K562 (cell line): ENCODE measurements around the gene PAFAH1B2. TPM values are rescaled to one million over a fixed set of nuclear protein-coding genes. Genes with fewer than 3 reads are reported as not detected.

Experiments used
- ATAC-seq: fragments of 200-7000 bp; cut with Tn5 transposase; 3 replicates; pipeline ENCODE4 v1.9.1; 2020; ENCODE audit warnings: moderate library complexity
- BruUV-seq: library from RNA; stranded (reverse); fragments of 400-500 nt; replicated peaks from 2 replicates; lab custom pipeline; 2021; lab: Mats Ljungman, UMichigan
- CTCF ChIA-PET: fragments of 300-600 bp; formaldehyde crosslinking; extraction: SDS; loops from one replicate; lab custom pipeline; 2021; ENCODE audit warnings: low intra/inter-chr PET ratio; lab: Yijun Ruan, JAX
- POLR2A ChIA-PET: fragments of 300-600, 350-650 bp; sonication (Branson Sonifier 250); formaldehyde crosslinking; extraction: SDS; loops from one replicate; lab custom pipeline; 2021; ENCODE audit warnings: antibody characterized with exemption, inconsistent platforms; lab: Yijun Ruan, JAX
- DNase-seq, 4 experiments: peaks; one replicate each; pipeline versions ENCODE4 v3.0.0 to v3.0.0-alpha.2; 2011 to 2018; ENCODE audit warnings: low spot score in 3 of 4, mixed read lengths in 3 of 4; ENCODE audit errors: extremely low read depth in 1 of 4
- FAIRE-seq: peaks from 2 replicates; lab custom pipeline; 2011; peaks lifted over from hg19 to GRCh38; lab: Jason Lieb, UNC
- H2AFZ ChIP-seq: 2 replicates; pipeline ENCODE4 v1.6.0; 2011; ENCODE audit warnings: low read depth, low read length, control low read depth, inconsistent platforms
- H3K27ac ChIP-seq: fragments of 200-600 bp; 3 replicates; pipeline ENCODE4 v1.8.0; 2011; ENCODE audit warnings: low read depth, mild to moderate bottlenecking, control low read depth, inconsistent platforms, low read length, moderate library complexity, mixed read lengths; ENCODE audit errors: extremely low read depth
- H3K27me3 ChIP-seq, 2 experiments: fragments of 300-600 bp in 1 of 2; 2 replicates in 1 of 2; 3 replicates in 1 of 2; pipeline versions ENCODE4 v1.6.0 to v1.8.0; 2011; ENCODE audit warnings: inconsistent platforms in 2 of 2, low read length in 2 of 2, mild to moderate bottlenecking in 1 of 2, mixed read lengths in 1 of 2, moderate library complexity in 1 of 2; ENCODE audit not compliant: control insufficient read depth in 2 of 2, insufficient read depth in 2 of 2
- H3K36me3 ChIP-seq: fragments of 300-600 bp; 3 replicates; pipeline ENCODE4 v1.8.0; 2011; ENCODE audit warnings: mild to moderate bottlenecking, low read length, inconsistent platforms; ENCODE audit not compliant: control insufficient read depth, insufficient read depth
- H3K4me1 ChIP-seq, 2 experiments: fragments of 200-600 bp in 1 of 2; replicated peaks in 1 of 2; 2 replicates in 1 of 2; 3 replicates in 1 of 2; pipeline versions ENCODE4 v1.5.1 to v1.8.0; 2011; ENCODE audit warnings: inconsistent platforms in 2 of 2, low read length in 2 of 2, mild to moderate bottlenecking in 1 of 2, mixed read lengths in 1 of 2, moderate library complexity in 1 of 2; ENCODE audit not compliant: control insufficient read depth in 2 of 2, insufficient read depth in 2 of 2
- H3K4me2 ChIP-seq: 2 replicates; pipeline ENCODE4 v1.6.1; 2011; ENCODE audit warnings: low read length, control low read depth, inconsistent platforms, mixed read lengths; ENCODE audit not compliant: insufficient read depth
- H3K4me3 ChIP-seq: fragments of 200-600 bp; sonication (generic), shearing (Covaris generic); 2 replicates; pipeline ENCODE4 v1.5.1; 2016; ENCODE audit warnings: control low read depth, inconsistent platforms
- H3K79me2 ChIP-seq: fragments of 200-600 bp; 3 replicates; pipeline ENCODE4 v1.8.0; 2011; ENCODE audit warnings: low read length, inconsistent platforms; ENCODE audit not compliant: control insufficient read depth, insufficient read depth
- H3K9ac ChIP-seq, 2 experiments: 2 replicates each; pipeline versions ENCODE4 v1.6.0 to v1.6.1; 2011; ENCODE audit warnings: low read depth in 2 of 2, low read length in 2 of 2, control low read depth in 1 of 2, inconsistent platforms in 1 of 2, mild to moderate bottlenecking in 1 of 2, mixed read lengths in 1 of 2; ENCODE audit not compliant: insufficient read depth in 1 of 2
- H3K9me1 ChIP-seq: one replicate; pipeline ENCODE4 v1.6.0; 2011; ENCODE audit warnings: inconsistent platforms, mild to moderate bottlenecking, low read length, moderate library complexity; ENCODE audit not compliant: control insufficient read depth, insufficient read depth
- H3K9me3 ChIP-seq: replicated peaks from 2 replicates; pipeline ENCODE4 v1.5.1; 2011; ENCODE audit warnings: low read depth, low read length, inconsistent platforms; ENCODE audit not compliant: control insufficient read depth, insufficient read depth
- H4K20me1 ChIP-seq: replicated peaks from 2 replicates; pipeline ENCODE4 v1.6.1; 2011; ENCODE audit warnings: low read length, inconsistent platforms, mixed read lengths; ENCODE audit not compliant: control insufficient read depth, insufficient read depth
- BDP1 ChIP-seq: IDR thresholded peaks from 3 replicates; pipeline ENCODE4 v1.6.1; 2011; ENCODE audit not compliant: insufficient read length, insufficient read depth
- HIVEP1 ChIP-seq: fragments of 250-450 bp; sonication (Bioruptor Pico); IDR thresholded peaks from 2 replicates; pipeline ENCODE4 v1.4.0; 2020; ENCODE audit warnings: mild to moderate bottlenecking
- POLR2G ChIP-seq: fragments of 200-400 bp; formaldehyde crosslinking; IDR thresholded peaks from 2 replicates; pipeline ENCODE4 v1.6.1; 2017; ENCODE audit warnings: low read depth, mild to moderate bottlenecking, antibody characterized with exemption, low read length, moderate library complexity
- SREBF1 ChIP-seq: fragments of 150-350 bp; IDR thresholded peaks from 2 replicates; pipeline ENCODE4 v1.6.1; 2014; ENCODE audit warnings: antibody characterized with exemption, low read depth, low read length, borderline replicate concordance
- ZNF696 ChIP-seq: fragments of 250-450 bp; sonication (Bioruptor Pico); conservative IDR thresholded peaks from 2 replicates; pipeline ENCODE4 v1.4.0; 2020; ENCODE audit warnings: mild to moderate bottlenecking, moderate library complexity
- WGBS: fragments of 100-300 bp; shearing (Covaris generic); methylation state at CpG from one replicate; pipeline ENCODE4 v1.1.6; 2016; ENCODE audit warnings: low coverage, mixed read lengths; ENCODE audit not compliant: insufficient coverage; ENCODE audit errors: missing lambda C conversion rate; 5-methylcytosine and 5-hydroxymethylcytosine counted together
- in situ Hi-C: fragments of 300-500 bp; cut with MboI; formaldehyde crosslinking; loops from 4 replicates; pipeline ENCODE4 v1.15.0; 2018; ENCODE audit warnings: inconsistent platforms, mixed read lengths
- intact Hi-C: fragments of 100-400 bp; cut with micrococcal nuclease; formaldehyde crosslinking; loops from 2 replicates; pipeline ENCODE4 v1.14.2; 2022
- polyA plus RNA-seq, 8 experiments: library from polyadenylated mRNA; depleted of rRNA in 4 of 8; stranded (reverse) in 5 of 8; unstranded in 3 of 8; fragments of >200 nt; fragmentation: Nextera tagmentation in 2 of 8; fragmentation: Illumina TruSeq in 1 of 8; extraction: Ambion mirVana in 2 of 8; extraction: Trizol in 1 of 8; gene quantifications; 2 replicates each; pipeline versions ENCODE4 v1.2.1 to v1.2.3, GENCODE V29; 2011 to 2014; ENCODE audit warnings: inconsistent platforms in 1 of 8, missing spikeins in 1 of 8
- total RNA-seq, 7 experiments: library from RNA; depleted of rRNA in 6 of 7; stranded (reverse); fragments of >200 nt in 6 of 7; fragmentation: Illumina TruSeq in 2 of 7; extraction: Trizol in 2 of 7; gene quantifications; 2 replicates each; pipeline versions ENCODE4 v1.2.1 to v1.2.3, GENCODE V29; 2011 to 2021; ENCODE audit warnings: low replicate concordance in 1 of 7

The PAFAH1B2 gene
- total and polyA plus RNA-seq, 9 of the 15 experiments (the other 6 are each of a cell fraction or from before 2014, with no cell fraction given) = 27.8 to 94.7 (median 64.9) TPM

DNA sequence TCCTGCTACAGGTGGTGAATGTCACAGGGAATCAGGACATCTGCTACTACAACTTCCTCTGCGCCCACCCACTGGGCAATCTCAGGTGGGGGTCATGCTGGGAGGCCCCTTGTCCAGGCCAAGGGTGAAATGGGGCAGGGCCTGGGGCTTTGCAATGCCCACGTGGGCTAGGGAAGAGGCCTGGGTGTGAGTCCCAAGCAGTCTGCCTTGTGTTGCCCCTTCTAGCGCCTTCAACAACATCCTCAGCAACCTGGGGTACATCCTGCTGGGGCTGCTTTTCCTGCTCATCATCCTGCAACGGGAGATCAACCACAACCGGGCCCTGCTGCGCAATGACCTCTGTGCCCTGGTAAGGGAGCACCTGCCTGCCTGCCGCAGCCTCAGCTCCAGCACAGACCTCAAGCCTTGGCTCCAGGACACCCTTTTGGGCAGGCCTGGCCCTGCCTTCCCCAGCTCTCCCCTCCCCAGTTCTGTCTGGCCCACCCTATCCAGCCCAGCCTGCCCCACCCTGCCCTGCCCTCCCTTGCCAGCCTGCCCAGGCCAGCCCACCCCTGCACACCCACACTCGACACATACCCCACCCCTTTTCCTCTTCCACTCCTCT is 46.0 kb downstream of the PAFAH1B2 start:
- no peak overlapping the region for H2AFZ ChIP-seq
- in situ Hi-C loops = no loop called here
- intact Hi-C loops = no loop called here
- no peaks in the 10 kb centered on the region for H3K9me3 ChIP-seq
- 72% methylated on average over 4 of the region's 8 CpGs for WGBS
- H4K20me1 ChIP-seq = 0 out of 2 replicates have a peak, but pooled peaks cover 3% of the 10 kb centered on the region
- no peak overlapping the region for H3K4me3 ChIP-seq
- peaks cover 0 to 4% of the 10 kb centered on the region in 2 experiments; a peak in 1 of 5 replicates for H3K4me1 ChIP-seq
- H3K79me2 ChIP-seq = no peaks in the 10 kb centered on the region
- TF ChIP-seq BDP1 = no peak
- TF ChIP-seq SREBF1 = no peak
- no peak for TF ChIP-seq ZNF696 (CRISPR knock-in tag)
- TF ChIP-seq POLR2G = 0 out of 2 replicates have a peak, but pooled peaks have one; percentile 37
- TF ChIP-seq HIVEP1 = no peak
- TF ChIP-seq, all 486 proteins: peak for 1
- BruUV-seq = no TSS peak
- no peak for ATAC-seq
- Histone ChIP-seq H3K36me3 (peaks cover 47% of the 10 kb centered on the region; the same call in 1 of the 3 replicates), H3K9me1 (no peaks in the 10 kb centered on the region), H3K27ac (no peak overlapping the region), H3K9ac (no peak overlapping the region), H3K27me3 (no peaks in the 10 kb centered on the region), H3K4me2 (no peak overlapping the region)
- no peak for FAIRE-seq
- POLR2A ChIA-PET = no interaction called here
- CTCF ChIA-PET = no interaction called here
- no peak for DNase-seq
